ENCODE measurements around the gene SMG6.
A peak's percentile ranks its signal among the peaks of the same experiment; 100 is the strongest.

The SMG6 gene

DNA sequence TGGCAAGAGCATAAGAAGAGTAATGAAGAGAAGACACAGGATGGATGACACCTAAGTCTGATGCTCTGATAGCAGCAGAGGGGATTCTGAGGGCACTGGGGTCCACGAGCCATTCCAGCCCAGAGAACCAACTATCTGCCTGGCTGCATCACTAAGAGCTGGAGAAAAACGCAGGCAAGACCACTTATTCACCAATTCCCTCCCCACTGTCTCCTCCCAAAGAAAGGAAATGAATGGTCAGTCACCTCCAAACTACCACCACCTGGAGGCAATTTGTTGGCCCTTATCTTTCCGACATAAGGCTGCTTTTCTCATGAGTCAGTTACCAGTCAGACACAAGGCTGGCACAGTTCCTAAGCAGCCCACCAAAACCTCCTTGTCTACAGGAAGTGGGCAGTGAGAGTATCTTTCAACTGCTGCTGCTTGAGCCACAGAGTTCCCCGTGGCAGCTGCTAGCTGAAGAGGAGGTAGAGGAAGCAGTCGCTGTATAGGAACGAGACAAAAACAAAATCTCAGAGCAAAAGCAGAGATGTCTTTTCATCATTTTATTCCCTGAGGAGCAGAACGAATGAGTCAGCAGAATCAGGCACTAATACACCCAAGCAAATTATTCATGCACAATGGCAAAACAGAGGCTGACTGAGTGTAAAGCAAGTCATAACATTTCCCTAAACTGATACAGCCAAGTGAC is 111.1 kb downstream of the SMG6 start:
- Histone ChIP-seq H3K79me2 (ENCODE audit: insufficient read depth, low read length) (no peaks in the 10 kb centered on the region), H3K4me3 (ENCODE audit: low read depth, low read length, poor library complexity, severe bottlenecking) (no peak overlapping the region), H3K27me3 (ENCODE audit: insufficient read depth, low read length) (no peaks in the 10 kb centered on the region), H3F3A (ENCODE audit: insufficient read depth, low read length) (no peaks in the 10 kb centered on the region), H3K27ac (ENCODE audit: low read depth, low read length, poor library complexity, severe bottlenecking) (peak overlapping the region; percentile 70), H3K36me3 (ENCODE audit: insufficient read depth, low read length) (peaks cover 7% of the 10 kb centered on the region; the same call in 1 of the 2 replicates), H4K20me1 (ENCODE audit: insufficient read depth, low read length) (no peaks in the 10 kb centered on the region), H3K9me2 (ENCODE audit: low read depth, low read length) (no peaks in the 10 kb centered on the region), H2AFZ (ENCODE audit: low read length) (no peak overlapping the region), H3K4me2 (ENCODE audit: low read length) (peak overlapping the region; percentile 38), H3K9me3 (ENCODE audit: low read length) (no peaks in the 10 kb centered on the region), H3K9ac (ENCODE audit: low read length) (peak overlapping the region; percentile 15; the same call in 1 of the 2 replicates), H3K4me1 (ENCODE audit: insufficient read depth, low read length, severe bottlenecking) (peaks cover 26% of the 10 kb centered on the region)
- TF ChIP-seq EZH2 (IDR thresholded peaks at IDR 0.05; ENCODE audit: borderline replicate concordance, low read length): no peak
- TF ChIP-seq, protein P1, sequence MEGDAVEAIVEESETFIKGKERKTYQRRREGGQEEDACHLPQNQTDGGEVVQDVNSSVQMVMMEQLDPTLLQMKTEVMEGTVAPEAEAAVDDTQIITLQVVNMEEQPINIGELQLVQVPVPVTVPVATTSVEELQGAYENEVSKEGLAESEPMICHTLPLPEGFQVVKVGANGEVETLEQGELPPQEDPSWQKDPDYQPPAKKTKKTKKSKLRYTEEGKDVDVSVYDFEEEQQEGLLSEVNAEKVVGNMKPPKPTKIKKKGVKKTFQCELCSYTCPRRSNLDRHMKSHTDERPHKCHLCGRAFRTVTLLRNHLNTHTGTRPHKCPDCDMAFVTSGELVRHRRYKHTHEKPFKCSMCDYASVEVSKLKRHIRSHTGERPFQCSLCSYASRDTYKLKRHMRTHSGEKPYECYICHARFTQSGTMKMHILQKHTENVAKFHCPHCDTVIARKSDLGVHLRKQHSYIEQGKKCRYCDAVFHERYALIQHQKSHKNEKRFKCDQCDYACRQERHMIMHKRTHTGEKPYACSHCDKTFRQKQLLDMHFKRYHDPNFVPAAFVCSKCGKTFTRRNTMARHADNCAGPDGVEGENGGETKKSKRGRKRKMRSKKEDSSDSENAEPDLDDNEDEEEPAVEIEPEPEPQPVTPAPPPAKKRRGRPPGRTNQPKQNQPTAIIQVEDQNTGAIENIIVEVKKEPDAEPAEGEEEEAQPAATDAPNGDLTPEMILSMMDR (IDR thresholded peaks at IDR 0.05; ENCODE audit: low read length): no peak

DNA sequence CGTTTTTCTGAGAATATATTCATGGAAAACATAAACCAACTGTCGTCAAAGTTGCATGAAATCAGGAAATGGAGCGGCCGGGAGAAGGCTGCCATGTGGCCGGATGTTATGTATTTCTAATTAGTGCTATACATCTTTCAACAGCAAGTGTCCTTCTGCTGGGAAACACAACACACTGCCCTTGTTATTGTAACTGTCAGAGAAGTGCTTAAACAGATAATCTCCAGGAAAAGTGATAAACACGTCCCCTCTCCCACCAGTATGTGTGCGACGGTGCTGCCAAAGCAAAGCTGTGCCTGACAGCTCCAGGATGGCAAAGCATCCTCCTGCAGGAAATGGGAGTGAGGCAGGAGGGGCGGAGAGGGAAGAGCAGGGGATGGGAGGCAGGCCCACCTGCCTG is 111.8 kb downstream of the SMG6 start:
- Histone ChIP-seq H3K9me3 (ENCODE audit: low read length) (no peaks in the 10 kb centered on the region), H3K36me3 (ENCODE audit: insufficient read depth, low read length) (peaks cover 7% of the 10 kb centered on the region; the same call in 1 of the 2 replicates), H3K9ac (ENCODE audit: low read length) (no peak overlapping the region), H4K20me1 (ENCODE audit: insufficient read depth, low read length) (no peaks in the 10 kb centered on the region), H3K4me2 (ENCODE audit: low read length) (no peak overlapping the region), H3F3A (ENCODE audit: insufficient read depth, low read length) (no peaks in the 10 kb centered on the region), H3K4me3 (ENCODE audit: low read depth, low read length, poor library complexity, severe bottlenecking) (no peak overlapping the region), H3K9me2 (ENCODE audit: low read depth, low read length) (no peaks in the 10 kb centered on the region), H2AFZ (ENCODE audit: low read length) (no peak overlapping the region), H3K4me1 (ENCODE audit: insufficient read depth, low read length, severe bottlenecking) (peaks cover 21% of the 10 kb centered on the region), H3K27ac (ENCODE audit: low read depth, low read length, poor library complexity, severe bottlenecking) (peak overlapping the region; percentile 70), H3K79me2 (ENCODE audit: insufficient read depth, low read length) (no peaks in the 10 kb centered on the region), H3K27me3 (ENCODE audit: insufficient read depth, low read length) (no peaks in the 10 kb centered on the region)
- TF ChIP-seq EZH2 (IDR thresholded peaks at IDR 0.05; ENCODE audit: borderline replicate concordance, low read length): no peak
- TF ChIP-seq, protein P1 (IDR thresholded peaks at IDR 0.05; ENCODE audit: low read length): no peak

GRCh38 chr17:2191227-2191626 is 112.4 kb downstream of the SMG6 start:
- no peaks in the 10 kb centered on the region for H3F3A ChIP-seq (ENCODE audit: insufficient read depth, low read length)
- no peak overlapping the region for H3K27ac ChIP-seq (ENCODE audit: low read depth, low read length, poor library complexity, severe bottlenecking)
- H3K9me2 ChIP-seq (ENCODE audit: low read depth, low read length): no peaks in the 10 kb centered on the region
- H4K20me1 ChIP-seq (ENCODE audit: insufficient read depth, low read length): no peaks in the 10 kb centered on the region
- H2AFZ ChIP-seq (ENCODE audit: low read length): no peak overlapping the region
- peaks cover 7% of the 10 kb centered on the region; the same call in 1 of the 2 replicates for H3K36me3 ChIP-seq (ENCODE audit: insufficient read depth, low read length)
- H3K4me2 ChIP-seq (ENCODE audit: low read length): no peak overlapping the region
- no peaks in the 10 kb centered on the region for H3K9me3 ChIP-seq (ENCODE audit: low read length)
- peaks cover 21% of the 10 kb centered on the region for H3K4me1 ChIP-seq (ENCODE audit: insufficient read depth, low read length, severe bottlenecking)
- TF ChIP-seq, protein P1 (IDR thresholded peaks at IDR 0.05; ENCODE audit: low read length): no peak
- no peak for TF ChIP-seq EZH2 (IDR thresholded peaks at IDR 0.05; ENCODE audit: borderline replicate concordance, low read length)
- H3K9ac ChIP-seq (ENCODE audit: low read length): no peak overlapping the region
- H3K27me3 ChIP-seq (ENCODE audit: insufficient read depth, low read length): no peaks in the 10 kb centered on the region
- no peak overlapping the region for H3K4me3 ChIP-seq (ENCODE audit: low read depth, low read length, poor library complexity, severe bottlenecking)
- no peaks in the 10 kb centered on the region for H3K79me2 ChIP-seq (ENCODE audit: insufficient read depth, low read length)

Data from OCI-LY1 (cell line).